ENCODE results near the gene TMEM8B.

DNA sequence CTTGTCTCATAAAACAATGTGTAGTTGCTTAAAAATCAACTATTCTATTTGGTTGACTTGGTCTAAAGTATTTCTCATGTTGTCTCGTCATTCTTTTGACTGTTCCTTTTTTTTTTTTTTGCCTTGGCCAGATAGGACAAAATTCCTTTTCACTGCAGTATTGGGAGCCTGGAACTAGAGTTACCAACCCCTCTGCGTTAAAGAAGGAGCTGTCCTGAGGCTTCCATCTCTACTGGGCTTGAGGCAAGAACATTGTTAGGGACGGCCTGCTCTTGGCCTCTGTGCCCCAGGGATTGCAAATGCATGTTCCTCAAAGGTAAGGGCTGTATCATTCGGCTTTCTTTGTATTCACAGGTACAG, 39.0 kb upstream of the TMEM8B start:
- TF ChIP-seq, protein P1, sequence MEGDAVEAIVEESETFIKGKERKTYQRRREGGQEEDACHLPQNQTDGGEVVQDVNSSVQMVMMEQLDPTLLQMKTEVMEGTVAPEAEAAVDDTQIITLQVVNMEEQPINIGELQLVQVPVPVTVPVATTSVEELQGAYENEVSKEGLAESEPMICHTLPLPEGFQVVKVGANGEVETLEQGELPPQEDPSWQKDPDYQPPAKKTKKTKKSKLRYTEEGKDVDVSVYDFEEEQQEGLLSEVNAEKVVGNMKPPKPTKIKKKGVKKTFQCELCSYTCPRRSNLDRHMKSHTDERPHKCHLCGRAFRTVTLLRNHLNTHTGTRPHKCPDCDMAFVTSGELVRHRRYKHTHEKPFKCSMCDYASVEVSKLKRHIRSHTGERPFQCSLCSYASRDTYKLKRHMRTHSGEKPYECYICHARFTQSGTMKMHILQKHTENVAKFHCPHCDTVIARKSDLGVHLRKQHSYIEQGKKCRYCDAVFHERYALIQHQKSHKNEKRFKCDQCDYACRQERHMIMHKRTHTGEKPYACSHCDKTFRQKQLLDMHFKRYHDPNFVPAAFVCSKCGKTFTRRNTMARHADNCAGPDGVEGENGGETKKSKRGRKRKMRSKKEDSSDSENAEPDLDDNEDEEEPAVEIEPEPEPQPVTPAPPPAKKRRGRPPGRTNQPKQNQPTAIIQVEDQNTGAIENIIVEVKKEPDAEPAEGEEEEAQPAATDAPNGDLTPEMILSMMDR (conservative IDR thresholded peaks at IDR 0.05): no peak
- TF ChIP-seq EZH2 (IDR thresholded peaks at IDR 0.05; ENCODE audit: low read depth): no peak
